ENCODE results near the gene TAS2R31. TPM values are rescaled to one million over a fixed set of nuclear protein-coding genes. Genes with fewer than 3 reads are reported as not detected.

Gene TAS2R31
- total and polyA plus RNA-seq, 2 of the 13 experiments (the other 11 are each of a cell fraction or from before 2014, with no cell fraction given): 0.96 to 6.5 TPM

- no peak for TF ChIP-seq HOXD1 (CRISPR knock-in tag; IDR thresholded peaks at IDR 0.05)
- TF ChIP-seq MLXIP (CRISPR knock-in tag; IDR thresholded peaks at IDR 0.05; ENCODE audit: borderline replicate concordance): no peak
- TF ChIP-seq IRF9 (CRISPR knock-in tag; IDR thresholded peaks at IDR 0.05; ENCODE audit: borderline replicate concordance): no peak
- TF ChIP-seq DMAP1 (CRISPR knock-in tag; IDR thresholded peaks at IDR 0.05): no peak
- TF ChIP-seq ESRRA (CRISPR knock-in tag; IDR thresholded peaks at IDR 0.05; ENCODE audit: low read depth): 0 out of 2 replicates have a peak, but pooled peaks have one; percentile 21
- TF ChIP-seq CEBPZ (IDR thresholded peaks at IDR 0.05; ENCODE audit: low read length): no peak
- no peak for TF ChIP-seq ZNF570 (CRISPR knock-in tag; IDR thresholded peaks at IDR 0.05; ENCODE audit: borderline replicate concordance)
- TF ChIP-seq FLYWCH1 (CRISPR knock-in tag; IDR thresholded peaks at IDR 0.05): no peak
- 0 out of 2 replicates have a peak, but pooled peaks have one; percentile 29 for TF ChIP-seq PAXIP1 (CRISPR knock-in tag; conservative IDR thresholded peaks at IDR 0.05)
- no peak for TF ChIP-seq DNMT1 (CRISPR knock-in tag; IDR thresholded peaks at IDR 0.05)
- no peak for TF ChIP-seq ELF3 (CRISPR knock-in tag; IDR thresholded peaks at IDR 0.05)
- no peak for TF ChIP-seq MZF1 (CRISPR knock-in tag; IDR thresholded peaks at IDR 0.05; ENCODE audit: borderline replicate concordance)
- TF ChIP-seq ZNF687 (CRISPR knock-in tag; IDR thresholded peaks at IDR 0.05): no peak
- no peak for TF ChIP-seq MIER3 (CRISPR knock-in tag; IDR thresholded peaks at IDR 0.05; ENCODE audit: borderline replicate concordance)
These were observed 7.8 kb downstream of the TAS2R31 start (continued) for GRCh38 chr12:11023387-11023786.
